Stimulated activated CD4-positive, alpha-beta T cell treated with anti-CD3 and anti-CD28 coated beads, Interleukin-12 subunit alpha, Interleukin-12 subunit beta, amount 100 ng/mL, for 24 hours (primary cell): ENCODE results near the gene EXD3.
"Not testable (repeated sequence)": the region's sequence is repeated elsewhere in the genome, so short reads cannot be mapped to it uniquely, and the experiment has no call there.

Source experiments
- DNase-seq, 2 experiments: peaks; one replicate each; pipeline ENCODE4 v3.0.0-alpha.2; 2020; ENCODE audit warnings: low read depth in 2 of 2

Gene EXD3, protein sequence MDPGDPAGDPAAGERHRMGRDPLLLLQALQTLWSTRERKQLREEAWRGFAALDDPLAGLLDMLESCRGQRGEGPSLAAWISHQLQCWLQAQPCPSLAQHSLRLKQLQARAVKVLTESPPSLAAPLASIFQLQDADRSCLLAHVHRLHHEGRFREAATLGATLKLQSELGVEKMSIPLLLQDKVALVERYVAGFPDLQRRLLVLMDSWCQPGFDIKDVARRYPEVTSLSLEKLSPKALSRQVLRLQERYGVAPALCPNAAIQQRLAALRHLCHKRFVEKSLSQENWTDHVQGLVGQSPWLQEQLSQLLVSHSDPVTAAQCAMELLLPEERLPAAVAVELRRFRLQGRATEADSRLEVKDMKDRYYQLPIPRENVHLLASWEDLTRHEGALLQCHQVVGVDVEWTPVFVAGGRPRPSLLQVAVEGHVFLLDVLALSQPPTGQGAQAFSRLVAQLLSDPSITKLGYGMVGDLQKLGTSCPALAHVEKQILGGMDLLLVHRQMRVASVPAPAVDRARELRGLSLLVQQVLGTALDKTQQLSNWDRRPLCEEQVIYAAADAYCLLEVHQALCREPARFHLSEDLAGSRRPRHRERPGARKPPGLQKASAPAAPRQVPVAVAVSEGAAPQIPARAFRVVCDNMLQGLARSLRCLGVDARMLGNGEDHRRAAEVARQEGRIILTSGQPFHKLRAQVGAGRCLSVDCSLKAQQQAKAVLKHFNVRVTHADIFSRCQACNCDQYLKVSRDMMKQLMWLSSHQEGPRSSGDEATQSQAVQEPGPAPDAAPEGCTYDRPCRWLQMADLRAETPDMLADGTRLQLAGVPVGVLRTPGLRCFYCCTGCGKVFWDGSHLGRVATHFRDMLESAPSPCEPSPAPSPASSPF

GRCh38 chr9:137422604-137423513 is at the start of gene EXD3, which contains the start of gene NOXA1:
Gene EXD3, minus strand, starts transcription at chr9:137423162. Its CDS starts 27,805 bp downstream, at chr9:137395357.
Gene NOXA1, plus strand, starts transcription at chr9:137423393. Its CDS starts 137 bp downstream, at chr9:137423530.
- peak; percentile 87 to 94 for DNase-seq

GRCh38 chr9:137470785-137471184 is 47.8 kb upstream of the EXD3 start:
- no peak for DNase-seq

GRCh38 chr9:137467896-137468295 is 44.9 kb upstream of the EXD3 start:
- no peak for DNase-seq

DNA sequence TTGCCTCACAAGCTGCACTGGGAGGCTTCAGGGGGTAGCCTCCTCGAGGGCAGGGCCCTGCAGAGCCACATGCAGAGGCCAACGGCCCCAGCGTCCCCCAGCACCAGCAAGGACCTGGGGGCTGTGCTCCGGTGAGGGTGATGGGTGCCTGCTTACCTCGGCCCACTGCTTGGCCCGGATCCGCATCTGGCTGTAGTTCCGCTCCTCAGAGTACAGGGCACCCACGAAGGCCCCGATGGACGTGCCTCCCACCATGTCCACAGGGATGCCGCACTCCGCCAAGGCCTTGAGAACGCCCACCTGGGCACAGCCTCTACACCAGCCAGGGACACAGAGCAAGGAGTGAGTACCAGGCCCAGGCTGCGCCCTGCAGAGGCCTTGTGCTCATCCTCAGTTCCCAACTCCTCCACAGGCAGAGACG is 44.2 kb upstream of the EXD3 start:
- no peak for DNase-seq

DNA sequence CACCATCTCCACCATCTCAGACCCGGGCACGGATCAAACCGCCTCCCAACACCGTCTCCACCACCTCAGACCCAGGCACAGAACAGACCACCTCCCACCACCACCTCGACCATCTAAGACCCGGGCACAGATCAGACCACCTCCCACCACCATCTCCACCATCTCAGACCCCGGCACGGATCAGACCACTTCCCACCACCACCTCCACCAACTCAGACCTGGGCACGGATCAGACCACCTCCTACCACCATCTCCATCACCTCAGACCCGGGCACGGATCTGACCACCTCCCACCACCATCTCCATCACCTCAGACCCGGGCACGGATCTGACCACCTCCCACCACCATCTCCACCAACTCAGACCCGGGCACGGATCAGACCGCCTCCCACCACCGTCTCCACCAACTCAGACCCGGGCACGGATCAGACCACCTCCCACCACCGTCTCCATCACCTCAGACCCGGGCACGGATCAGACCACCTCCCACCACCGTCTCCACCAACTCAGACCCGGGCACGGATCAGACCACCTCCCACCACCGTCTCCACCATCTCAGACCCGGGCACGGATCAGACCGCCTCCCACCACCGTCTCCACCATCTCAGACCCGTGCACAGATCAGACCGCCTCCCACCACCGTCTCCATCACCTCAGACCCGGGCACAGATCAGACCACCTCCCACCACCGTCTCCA is 43.6 kb upstream of the EXD3 start:
- DNase-seq = not testable (repeated sequence)

DNA sequence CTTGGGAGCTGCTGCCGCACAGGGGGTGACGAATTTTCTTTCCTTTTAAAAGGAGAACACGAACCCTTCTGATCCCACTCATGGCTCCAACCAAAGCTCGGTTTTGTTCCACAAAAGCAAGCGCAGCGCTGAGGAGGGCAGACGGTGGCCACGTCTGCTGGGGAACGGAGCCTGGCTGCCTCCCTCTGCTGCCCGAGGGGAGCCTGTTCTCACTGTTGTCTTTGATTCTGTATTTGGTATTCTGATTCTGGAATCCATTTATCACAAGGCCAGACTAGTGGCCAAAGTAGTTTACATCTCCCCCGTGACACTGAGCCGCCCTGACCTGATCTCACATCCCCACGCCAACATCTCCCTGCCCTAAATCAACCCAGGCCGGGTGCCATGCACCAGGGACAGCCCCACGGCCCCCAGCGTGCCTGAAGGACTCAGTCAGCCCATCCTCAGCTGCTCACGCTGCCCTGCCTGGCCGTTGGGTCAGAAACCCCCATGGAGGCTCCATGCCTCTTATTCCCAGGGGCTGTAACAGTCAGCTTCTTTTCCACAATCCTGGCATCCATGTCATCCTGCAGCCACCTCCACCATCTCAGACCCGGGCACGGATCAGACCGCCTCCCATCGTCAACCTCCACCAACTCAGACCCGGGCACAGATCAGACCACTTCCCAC is 42.9 kb upstream of the EXD3 start:
- no peak for DNase-seq

DNA sequence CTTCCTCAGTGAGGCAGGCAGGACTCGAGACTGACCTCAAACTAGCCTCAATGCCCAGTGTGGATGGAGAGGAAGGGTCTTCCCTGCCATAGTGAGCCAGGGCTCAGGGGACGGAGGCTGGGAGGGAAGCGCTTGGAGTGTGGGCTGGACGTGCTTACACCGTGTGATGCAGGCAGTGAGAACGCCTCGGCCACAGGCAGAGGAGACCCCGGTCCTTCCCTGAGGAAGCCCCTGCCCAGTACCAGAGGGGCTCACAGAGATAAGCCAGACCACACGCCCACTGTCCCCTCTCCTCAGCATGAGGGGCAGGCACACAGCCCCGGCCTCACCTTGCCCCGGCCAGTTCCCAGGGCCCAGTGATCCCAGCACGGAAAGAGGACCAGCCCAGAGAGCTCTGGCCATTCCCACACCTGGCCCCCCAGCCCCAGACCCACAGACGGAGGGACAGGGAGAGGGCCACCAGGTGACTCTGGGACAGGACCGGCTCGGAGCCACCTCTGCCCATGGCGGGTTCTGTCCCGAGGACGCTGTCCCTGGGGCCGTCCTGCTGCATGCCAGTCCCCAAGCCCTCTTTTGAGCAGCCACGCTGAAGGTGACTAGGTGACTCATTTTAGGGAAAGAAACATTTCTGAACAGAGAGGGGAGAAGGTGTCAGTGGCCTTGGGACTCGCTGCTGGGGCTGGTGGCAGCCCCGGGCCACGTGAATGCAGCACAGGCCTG is 42.2 kb upstream of the EXD3 start:
- no peak for DNase-seq

- no peak for DNase-seq
These were observed 41.5 kb upstream of the EXD3 start for GRCh38 chr9:137464291-137464999.

GRCh38 chr9:137463931-137464290 is 40.9 kb upstream of the EXD3 start:
- DNase-seq = no peak

DNA sequence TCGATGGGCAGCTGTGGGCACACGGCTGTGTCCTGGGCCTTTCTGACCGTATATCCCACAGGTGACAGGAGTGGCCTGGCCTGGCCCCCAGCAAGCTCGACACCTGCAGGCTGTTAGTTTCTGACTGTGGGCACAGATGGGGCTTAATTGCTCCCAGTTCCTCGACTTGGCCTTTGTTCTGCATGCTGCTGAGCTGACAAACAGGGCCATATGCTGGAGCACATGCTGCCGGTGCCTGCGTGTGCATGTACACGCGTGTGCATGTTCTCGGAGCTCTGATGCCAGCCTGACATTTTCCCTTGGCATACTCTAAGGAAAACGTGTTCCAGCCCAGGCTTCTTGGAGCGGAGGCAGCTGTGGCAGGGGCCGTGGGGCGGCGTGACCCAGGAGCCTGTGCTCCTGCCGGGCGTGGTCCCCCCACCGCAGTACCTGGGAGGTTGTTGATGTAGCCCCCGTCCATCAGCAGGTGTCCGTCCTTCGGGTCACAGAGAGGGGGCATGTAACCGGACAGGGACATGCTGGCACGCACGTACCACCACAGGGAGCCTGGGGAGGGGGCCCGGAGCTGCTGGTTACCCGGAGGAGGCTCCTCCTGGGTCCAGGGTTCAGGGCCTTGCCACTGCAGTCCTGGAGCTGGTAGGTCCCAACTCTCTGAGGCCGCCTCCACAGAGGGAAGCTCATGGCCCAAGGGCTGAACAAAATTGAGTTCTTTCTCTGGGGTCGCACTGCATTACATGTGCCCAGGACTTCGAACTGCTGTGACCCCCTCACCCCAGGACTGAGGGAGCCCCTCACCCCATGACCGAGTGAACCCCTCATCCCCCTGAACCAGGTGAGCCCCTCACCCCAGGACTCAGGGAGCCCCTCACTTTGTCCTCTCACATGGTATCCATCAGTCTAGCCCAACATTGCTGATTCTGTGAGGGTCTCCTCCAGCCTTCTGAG is 40.3 kb upstream of the EXD3 start:
- DNase-seq = no peak

DNA sequence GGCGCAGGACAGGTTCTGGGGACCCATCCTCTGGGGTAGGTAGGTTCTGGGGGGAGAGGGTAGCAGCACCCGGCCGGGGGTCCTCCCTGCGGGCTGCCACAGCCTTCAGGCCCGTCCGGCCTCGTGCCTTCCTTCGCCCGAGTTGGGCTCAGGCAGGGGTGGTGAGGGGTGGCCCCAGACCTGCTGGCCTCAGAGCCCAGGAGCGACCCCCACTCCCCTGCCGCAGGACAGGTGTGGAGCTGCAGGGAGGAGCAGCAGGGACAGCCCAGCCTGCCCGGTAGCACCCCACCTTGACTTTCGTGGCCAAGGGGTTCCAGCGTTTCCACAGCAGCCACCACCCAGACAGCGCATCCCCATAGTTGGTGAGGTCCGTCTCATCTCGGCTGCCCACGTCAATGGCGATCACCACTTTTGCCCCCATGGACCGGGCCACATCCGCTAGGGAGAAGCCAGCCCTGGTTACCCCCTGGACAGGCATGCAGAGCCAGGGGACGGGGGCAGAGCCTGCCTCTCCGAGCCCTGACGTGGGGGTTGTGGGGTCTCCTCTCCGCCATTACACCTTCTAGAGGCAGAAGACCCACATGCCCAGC is 39.5 kb upstream of the EXD3 start:
- DNase-seq = no peak

GRCh38 chr9:137461663-137462395 is 38.9 kb upstream of the EXD3 start:
- DNase-seq = peak; percentile 40 to 72

DNA sequence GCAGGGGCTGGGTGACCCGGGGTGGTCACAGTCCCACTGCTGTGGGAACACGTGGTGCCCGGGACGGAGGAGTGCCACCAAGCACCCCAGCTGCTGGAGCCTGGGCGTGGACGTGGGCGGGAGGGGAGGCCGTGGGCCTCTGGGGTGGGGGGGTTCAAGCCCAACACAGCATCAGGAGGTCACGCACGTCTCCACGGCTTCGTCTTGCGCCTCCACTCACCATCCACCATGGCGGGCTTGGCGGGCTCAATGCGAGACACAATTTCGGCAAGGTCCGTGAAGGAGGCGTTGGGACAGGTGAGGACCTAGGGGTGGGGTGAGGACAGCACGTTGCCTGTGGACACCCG is 38.3 kb upstream of the EXD3 start:
- no peak for DNase-seq

GRCh38 chr9:137460363-137461315 is 37.7 kb upstream of the EXD3 start:
- no peak for DNase-seq

DNA sequence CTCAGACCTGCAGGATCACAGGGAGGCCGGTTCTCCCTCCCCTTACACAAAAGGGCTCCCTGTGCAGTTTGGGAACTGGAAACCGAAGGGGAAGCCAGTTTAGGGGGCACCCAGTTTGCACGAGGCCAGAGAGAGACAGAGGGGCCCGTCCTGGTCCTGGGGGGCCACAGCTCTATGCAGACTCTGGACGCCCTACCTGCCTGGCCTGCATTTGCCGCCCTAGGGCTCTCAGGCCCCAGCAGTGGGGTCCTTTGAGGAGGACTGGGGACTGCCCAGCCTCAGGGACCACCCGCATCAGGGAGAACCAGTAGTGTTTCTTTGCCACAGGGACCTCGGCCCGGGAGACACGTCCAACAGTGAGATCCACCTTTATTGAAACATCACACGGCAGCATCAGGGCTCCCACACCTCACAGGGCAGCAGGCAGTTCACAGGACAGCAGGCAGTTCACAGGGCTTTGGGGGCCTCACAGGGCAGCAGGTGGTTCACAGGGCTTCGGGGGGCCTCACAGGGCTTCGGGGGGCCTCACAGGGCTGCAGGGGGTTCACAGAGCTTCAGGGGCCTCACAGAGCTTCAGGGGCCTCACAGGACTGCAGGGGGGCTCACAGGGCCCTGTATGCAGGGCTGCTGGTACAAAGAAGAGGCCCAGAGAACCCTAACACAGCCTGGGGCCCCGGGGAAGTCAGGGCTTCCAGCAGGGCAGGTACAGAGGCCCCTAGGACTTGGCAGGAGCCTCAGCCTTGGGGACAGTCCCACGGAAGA is 36.8 kb upstream of the EXD3 start:
- DNase-seq = no peak
